COR-L47 (cell line): ENCODE data around the gene ZNF282.
A peak's percentile ranks its signal among the peaks of the same experiment; 100 is the strongest.

Source experiments
- DNase-seq: peaks from one replicate; lab custom pipeline; 2025; lab: John Stamatoyannopoulos, UW

The ZNF282 gene

DNA sequence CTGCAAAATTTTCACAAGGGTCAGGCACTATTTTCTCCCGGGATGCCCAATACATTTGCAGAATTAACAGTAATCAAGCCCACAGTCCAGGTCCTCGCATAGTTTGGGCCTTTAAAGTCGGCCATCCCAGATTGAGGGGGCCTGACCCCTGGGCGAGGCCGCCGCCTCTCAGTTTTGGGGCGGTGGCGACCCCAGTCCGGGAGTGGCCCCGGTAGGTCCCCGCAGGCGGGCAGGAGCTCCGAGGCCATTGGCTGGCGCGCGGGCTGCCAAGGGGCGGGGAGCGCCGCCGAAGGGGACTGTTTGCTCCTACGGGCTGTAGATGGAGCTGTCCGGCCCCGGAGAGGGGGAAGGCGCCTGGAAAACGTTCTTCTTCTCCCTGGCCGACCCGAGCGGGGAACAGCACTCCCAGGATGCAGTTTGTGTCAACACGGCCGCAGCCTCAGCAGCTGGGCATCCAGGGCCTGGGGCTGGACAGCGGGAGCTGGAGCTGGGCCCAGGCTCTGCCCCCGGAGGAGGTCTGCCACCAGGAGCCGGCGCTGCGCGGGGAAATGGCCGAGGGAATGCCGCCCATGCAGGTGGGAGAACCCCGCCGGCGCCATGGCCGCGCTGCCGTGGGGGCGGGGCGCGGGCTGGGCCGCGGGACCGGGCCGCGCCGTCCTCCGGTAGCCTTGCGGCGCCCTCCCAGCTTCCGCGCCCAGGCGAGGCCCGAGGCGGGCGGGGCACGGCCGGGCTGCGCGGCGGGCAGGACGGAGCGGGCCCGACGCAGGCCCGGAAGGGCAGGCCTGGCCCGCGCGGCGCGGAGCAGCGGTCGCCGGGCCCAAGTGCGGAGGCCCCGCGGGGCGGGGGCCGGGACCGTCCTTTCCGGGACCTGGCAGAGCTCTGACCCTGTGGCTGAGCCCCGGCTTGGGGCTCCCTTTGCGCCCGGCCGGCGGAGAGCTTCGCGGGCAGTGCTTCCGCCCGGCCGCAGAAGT lies at the start of gene ZNF282:
Gene ZNF282 (plus strand): TSS at position 367 of the 971 bp plus-strand sequence. CDS start 44 bp downstream, at position 411.
- peak; percentile 94 for DNase-seq

- peak; percentile 74 for DNase-seq
Observed at GRCh38 chr7:149147072-149147751, 48.1 kb upstream of the ZNF282 start, which contains the start of gene ZNF398. ZNF398 (plus strand) TSS chr7:149147453; CDS start chr7:149147743, 290 bp downstream.

DNA sequence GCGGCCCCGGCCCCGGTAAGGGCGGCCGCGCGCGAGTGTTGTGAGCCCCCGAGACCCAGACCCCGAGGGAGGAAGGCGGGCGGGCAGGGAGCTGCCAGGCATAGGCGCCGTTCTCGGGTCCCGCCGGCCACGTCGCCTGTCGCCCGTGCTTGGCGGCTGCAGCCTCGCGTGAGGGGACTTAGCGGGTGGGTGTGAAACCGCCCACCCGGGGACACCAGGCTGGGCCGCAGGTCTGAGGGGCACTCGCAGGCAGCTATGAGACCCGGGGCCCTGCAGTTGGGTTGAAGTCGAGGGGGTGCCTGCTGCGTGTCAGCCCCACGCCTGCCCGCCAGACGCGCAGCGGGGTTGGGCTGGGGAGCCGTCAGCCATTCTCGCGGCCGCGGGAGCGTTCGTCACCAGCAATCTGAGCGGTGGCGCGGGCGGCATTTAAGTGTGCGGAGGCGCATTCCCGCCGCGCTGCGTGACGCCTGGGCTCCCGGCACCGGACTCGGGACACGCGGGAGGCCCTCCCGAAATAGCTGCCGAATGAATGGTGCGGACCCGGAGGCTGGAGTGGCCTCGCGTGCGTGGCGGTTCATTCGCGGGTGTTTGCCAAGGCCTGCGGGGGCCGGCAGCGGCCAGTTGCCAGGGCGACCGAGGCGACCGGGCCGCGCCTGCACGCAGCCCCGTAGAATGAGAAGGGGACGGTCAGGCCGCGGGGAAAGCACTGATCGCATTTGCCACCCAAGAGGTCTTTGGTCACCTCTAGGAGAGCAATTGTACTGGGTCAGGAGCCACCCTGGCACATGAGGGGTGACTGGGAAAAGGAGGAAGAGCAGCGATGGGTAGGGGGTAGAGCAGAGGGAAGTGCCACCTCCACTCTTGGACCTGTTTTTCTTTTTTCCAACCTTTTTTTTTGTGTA lies 47.3 kb upstream of the ZNF282 start:
- peak; percentile 45 for DNase-seq

- DNase-seq, result no peak
Observed at GRCh38 chr7:149150981-149151380, 44.4 kb upstream of the ZNF282 start.

- DNase-seq, result no peak
Observed at GRCh38 chr7:149153346-149153745, 42.0 kb upstream of the ZNF282 start.

DNA sequence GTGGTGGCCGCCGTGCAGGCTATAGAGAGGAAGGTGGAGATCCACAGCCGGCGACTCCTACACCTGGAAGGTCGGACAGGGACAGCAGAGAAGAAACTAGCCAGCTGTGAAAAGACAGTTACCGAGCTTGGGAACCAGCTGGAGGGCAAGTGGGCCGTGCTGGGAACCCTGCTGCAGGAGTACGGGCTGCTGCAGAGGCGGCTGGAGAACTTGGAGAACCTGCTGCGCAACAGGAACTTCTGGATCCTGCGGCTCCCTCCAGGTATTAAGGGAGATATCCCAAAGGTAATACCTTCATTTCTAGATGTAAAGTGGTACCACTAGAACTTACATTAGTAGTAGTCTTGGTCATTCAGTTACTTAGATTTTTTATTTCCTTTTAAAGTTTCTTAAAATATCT lies 41.3 kb upstream of the ZNF282 start:
- no peak for DNase-seq

- DNase-seq, result no peak
Observed at GRCh38 chr7:149156898-149157297, 38.4 kb upstream of the ZNF282 start.

- DNase-seq, result no peak
Observed at GRCh38 chr7:149161241-149161848, 34.0 kb upstream of the ZNF282 start.

DNA sequence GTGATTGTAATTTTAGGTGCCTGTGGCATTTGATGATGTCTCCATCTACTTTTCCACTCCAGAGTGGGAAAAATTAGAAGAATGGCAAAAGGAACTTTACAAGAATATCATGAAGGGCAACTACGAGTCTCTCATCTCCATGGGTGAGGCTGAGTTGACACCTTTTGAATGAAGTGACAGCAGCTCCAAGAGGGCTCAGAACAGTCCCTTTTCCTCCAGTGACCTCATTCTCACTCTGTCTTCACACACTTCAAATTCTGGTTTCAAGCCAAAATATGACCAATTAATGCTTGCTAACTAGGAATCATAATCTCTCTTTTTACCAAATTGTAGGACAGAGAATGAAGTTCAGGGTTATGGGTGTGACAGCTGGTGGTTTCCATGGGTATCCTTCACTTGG lies 29.2 kb upstream of the ZNF282 start:
- no peak for DNase-seq

DNA sequence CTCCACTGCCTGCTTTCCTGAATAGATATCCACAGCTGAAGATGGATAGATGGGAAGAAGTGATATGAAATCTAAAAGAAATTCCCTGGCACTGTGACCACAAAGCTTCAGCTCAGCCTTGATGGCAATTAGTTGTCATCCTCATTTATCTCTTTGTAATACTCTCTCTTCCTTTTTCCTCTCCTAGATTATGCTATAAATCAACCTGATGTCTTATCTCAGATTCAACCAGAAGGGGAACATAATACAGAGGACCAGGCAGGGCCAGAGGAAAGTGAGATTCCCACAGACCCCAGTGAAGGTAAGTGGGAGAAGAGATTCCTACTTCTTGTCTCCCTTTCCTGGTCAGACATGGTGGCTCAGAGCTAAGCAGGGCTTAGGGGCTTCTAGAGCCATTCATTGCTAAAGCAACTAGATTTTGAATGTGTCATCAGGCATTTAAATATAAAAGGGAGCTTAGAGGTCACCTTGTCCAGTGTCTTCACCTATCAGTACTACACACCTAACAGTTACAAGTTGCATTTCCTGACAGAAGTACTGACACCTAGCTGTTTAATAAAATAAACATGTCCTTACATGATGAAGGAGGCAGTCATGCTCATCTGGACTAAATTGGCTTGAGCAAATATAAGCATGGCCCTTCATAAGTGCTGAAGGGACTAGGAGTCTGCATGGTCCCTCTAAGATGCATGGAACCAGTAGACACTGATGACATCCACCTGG lies 28.6 kb upstream of the ZNF282 start:
- no peak for DNase-seq

- no peak for DNase-seq
Observed at GRCh38 chr7:149171892-149172533, 23.3 kb upstream of the ZNF282 start.

DNA sequence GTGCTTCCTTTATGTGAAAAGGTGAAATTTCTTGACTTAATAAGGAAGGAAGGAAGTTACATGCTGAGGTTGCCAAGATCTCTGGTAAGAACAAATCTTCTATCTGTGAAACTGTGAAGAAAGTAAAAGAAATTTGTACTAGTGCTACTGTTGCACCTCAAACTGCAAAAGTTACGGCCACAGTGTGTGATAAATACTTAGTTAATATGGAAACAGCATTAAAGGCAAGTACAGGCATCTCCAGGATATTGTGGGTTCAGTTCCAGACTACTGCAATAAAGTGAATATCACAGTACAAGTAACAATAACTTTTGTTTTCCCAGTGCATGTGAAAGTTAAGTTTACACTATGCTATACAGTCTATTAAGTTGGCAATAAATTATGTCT lies 22.8 kb upstream of the ZNF282 start:
- no peak for DNase-seq

- no peak for DNase-seq
Observed at GRCh38 chr7:149175150-149175549, 20.2 kb upstream of the ZNF282 start.

- no peak for DNase-seq
Observed at GRCh38 chr7:149179241-149179640, 16.1 kb upstream of the ZNF282 start.

GRCh38 chr7:149180722-149181449 lies 14.5 kb upstream of the ZNF282 start:
- DNase-seq, result no peak

GRCh38 chr7:149181450-149181790 lies 13.9 kb upstream of the ZNF282 start:
- DNase-seq, result no peak

DNA sequence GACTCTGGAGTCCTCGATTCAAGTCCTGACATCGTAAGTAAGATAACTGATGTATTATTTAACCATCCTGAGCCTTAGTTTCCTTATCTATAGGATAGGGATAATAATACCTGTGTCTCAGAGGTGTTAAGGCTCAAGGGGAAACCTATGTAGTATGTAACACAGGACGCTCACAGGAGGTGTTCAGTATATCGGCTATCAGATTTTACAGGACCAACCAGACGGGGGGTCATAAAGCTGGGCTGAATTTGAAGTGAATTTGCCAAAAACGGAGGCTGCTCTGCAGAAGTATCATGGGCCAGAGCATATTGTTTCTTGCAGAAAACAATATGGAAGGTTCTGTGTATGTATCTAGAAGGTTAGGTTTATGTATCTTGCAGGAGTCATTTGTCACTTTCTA lies 11.1 kb upstream of the ZNF282 start:
- no peak for DNase-seq

- no peak for DNase-seq
Observed at GRCh38 chr7:149188213-149188612, 7.1 kb upstream of the ZNF282 start.

DNA sequence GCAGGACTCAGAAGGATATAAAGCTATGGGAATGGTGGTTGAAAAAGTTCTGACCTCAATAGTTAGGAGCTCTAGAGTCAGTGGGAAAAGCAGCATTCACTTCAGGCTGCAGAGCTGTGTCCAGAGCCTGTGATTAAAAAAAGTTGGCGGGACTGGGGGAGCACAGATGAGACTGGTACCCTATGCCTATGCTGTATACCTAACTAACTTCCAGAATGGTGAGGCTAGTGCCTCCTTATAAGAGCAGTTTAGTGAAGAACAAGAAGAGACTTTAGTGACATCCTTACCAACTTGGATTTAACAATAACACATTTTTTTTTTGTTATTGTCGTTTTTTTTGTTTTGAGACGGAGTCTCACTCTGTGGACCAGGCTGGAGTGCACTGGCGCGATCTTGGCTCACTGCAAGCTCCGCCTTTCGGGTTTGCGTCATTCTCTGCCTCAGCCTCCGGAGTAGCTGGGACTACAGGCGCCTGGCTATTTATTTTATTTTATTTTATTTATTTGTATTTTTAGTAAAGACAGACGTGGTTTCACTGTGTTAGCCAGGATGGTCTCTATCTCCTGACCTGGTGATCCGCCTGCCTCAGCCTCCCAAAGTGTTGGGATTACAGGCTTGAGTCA lies 6.6 kb upstream of the ZNF282 start:
- no peak for DNase-seq
